GM21381 (cell line): ENCODE data around the gene PNMT.

Experiments
- ATAC-seq: cut with Tn5 transposase; IDR thresholded peaks from one replicate; pipeline ENCODE4 v1.9.1; 2021; ENCODE audit warnings: mild to moderate bottlenecking, moderate library complexity; ENCODE audit not compliant: unreplicated experiment

Gene PNMT

GRCh38 chr17:39652587-39653315 lies 15.5 kb upstream of the PNMT start:
- no peak for ATAC-seq

DNA sequence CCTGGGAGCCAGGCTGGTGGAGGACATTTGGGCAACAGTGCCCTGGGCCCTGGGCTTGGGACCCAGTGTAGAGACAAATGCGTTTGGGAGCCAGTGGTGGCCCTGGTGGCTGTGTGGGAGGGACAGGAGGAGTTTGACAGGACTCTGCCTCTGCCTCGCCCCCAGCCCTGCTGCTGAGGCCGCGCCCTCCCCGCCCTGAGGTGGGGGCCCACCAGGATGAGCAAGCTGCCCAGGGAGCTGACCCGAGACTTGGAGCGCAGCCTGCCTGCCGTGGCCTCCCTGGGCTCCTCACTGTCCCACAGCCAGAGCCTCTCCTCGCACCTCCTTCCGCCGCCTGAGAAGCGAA lies 15.0 kb upstream of the PNMT start:
- no peak for ATAC-seq

DNA sequence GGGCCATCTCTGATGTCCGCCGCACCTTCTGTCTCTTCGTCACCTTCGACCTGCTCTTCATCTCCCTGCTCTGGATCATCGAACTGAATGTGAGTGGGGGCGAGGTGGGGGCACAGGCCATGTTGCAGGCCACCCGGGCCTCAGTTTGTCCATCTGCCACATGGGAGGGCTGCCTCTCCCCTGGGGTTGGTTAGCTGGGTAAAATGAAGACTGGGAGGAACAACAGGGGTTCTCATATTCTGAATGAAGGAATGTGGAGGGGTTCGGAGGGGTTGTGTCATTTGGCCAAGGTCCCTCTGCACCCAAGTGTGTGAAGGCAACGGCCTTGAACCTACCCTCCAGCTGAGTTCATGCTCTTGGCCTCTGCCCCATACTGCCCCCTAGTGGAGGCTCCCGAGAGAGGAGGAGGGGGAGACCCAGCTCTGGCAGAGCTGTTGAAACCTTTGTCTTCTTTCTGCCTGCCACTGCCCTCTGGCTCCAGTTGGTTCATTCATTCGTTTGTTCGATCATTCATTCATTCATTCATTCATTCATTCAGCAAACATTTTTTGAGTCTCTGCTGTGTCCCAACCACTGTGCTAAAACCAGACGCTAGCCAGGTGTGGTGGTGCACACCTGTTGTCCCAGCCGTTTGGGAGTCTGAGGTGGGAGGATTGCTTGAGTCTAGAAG lies 14.5 kb upstream of the PNMT start:
- no peak for ATAC-seq

DNA sequence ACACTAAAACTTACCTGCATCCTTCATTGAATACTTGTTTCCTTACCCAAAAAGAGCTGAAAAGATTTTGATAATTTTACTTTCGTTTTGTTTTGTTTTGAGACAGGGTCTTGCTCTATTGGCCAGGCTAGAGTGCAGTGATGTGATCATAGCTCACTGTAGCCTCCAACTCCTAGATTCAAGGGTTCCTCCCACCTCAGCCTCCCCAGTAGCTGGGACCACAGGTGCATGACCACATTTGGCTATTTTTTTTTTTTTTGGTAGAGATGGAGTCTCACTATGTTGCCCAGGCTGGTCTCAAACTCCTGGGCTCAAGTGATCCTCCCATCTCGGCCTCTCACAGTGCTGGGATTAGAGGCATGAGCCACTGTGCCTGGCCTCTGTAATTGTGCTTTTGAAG lies 13.1 kb upstream of the PNMT start:
- no peak for ATAC-seq

- ATAC-seq = no peak
These were observed 9.9 kb upstream of the PNMT start for GRCh38 chr17:39658346-39658745.

DNA sequence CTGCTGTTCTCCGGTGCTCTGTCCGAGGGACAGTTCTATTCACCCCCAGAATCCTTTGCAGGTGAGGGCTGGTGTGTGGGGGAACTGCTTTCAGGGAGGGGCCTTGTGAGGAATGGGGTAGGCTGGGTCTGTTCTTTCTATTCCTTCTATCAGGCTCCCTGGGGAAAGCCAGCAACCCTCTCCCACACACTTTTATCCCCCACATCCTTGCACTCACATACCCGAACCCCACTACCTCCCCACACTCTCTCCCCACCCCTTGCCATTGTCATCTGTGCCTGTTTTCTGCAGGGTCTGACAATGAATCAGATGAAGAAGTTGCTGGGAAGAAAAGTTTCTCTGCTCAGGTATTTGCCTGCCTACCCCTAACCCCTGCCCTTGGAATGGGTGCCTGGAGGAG lies 9.5 kb upstream of the PNMT start:
- ATAC-seq = no peak

DNA sequence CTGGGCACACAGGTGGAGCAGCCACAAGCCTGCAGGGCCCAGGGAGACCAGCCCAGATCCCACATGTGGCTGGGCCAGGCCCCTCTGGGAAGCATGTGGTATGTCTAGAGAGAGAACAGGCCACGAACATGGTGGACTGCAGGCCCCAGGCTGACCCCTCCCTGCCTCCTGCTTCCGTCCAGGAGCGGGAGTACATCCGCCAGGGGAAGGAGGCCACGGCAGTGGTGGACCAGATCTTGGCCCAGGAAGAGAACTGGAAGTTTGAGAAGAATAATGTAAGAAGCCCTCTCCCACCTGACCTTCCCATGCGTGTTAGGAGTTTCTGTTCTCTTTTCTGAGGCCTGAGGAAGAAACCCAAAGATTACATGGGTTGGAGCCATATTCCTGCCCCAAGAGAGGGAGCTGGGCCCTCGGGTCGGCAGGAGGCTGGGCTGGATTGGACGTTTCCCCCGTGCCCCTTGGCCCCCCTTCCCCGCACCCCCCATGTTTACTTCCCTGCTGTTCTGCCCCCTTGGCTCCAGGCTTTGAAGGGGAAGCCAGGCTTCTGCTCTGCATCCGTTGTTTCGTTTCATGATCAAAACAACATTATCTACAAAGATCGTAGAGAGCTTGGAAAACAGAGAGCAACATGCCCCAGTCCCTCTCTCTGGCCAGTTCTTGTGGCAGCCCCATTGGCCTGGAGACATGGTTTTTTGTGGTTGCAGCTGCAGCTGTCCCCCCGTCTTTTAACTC lies 8.8 kb upstream of the PNMT start:
- no peak for ATAC-seq

GRCh38 chr17:39660011-39660360 lies 8.3 kb upstream of the PNMT start:
- ATAC-seq = no peak

DNA sequence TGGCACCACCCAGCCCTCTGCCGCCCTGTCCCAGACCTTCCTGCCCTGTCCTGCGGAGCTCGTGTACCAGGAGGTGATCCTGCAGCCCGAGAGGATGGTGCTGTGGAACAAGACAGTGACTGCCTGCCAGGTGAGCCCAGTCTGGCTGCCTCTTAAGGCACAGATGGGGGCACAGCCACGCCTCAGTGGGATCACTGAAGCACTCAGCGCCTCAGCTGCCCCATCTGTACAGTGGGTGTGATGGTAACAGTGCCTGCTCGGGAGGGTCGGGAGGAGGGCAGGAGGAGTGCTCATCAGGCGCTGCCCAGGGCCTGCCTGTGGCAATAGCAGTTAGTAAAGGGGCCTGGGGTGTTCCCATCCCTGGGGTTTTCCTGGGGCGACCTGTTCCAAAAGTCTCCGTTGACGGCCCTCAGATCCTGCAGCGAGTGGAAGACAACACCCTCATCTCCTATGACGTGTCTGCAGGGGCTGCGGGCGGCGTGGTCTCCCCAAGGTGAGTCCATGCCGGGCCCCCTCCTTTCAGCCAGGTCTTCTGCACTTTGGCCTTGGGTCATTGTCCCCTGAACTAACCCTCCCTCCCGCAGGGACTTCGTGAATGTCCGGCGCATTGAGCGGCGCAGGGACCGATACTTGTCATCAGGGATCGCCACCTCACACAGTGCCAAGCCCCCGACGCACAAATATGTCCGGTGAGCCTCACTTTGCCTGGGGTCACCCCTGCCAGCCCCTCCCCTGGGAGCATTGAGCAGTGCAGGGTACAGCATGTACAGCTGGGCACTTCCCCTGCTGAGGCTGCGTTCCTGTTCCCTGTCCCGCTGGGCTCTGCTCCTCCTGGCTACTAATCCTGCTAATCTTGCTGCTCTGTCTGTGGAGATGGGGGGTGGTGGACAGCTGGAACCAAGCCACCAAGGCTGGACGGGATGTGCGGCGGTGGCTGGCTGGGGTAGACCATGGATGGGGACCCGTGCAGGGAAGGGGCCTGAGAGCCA lies 7.6 kb upstream of the PNMT start:
- ATAC-seq = no peak

DNA sequence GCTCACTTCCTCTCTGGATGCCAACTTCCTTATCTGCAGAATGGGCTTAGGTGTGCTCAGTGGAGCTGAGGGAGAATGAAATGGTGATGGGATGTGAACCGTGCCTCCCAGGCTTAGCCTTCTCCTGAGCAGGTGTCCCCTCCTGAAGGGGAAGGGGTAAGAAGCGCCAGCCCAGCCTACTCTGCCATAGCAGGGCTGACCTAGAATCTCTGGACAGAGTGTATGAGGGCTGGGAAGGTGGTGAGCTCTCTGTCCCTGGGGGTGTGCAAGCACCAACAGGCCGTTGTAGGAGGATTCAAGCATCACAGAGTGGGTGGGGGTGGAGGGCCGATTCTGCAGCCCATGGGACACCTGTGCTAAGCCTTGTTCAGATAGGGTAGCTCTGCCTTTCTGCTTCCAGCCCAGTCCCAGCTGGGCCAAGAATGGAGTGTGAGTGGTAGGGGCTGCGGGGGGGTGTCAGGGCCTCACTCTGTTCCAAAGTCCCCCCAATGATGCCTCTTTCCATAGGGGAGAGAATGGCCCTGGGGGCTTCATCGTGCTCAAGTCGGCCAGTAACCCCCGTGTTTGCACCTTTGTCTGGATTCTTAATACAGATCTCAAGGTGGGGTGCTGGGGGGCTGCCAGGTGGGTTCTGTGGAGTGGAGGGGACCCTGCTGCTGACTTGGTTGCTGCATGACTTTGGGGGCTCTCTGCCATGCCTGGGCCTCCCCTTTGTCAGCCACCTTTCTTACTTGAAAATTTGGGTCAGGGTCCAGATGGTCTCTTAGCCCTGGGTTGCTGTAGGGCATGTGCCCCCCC lies 6.3 kb upstream of the PNMT start:
- ATAC-seq = no peak

GRCh38 chr17:39662551-39663339 lies 5.5 kb upstream of the PNMT start:
- ATAC-seq = no peak

DNA sequence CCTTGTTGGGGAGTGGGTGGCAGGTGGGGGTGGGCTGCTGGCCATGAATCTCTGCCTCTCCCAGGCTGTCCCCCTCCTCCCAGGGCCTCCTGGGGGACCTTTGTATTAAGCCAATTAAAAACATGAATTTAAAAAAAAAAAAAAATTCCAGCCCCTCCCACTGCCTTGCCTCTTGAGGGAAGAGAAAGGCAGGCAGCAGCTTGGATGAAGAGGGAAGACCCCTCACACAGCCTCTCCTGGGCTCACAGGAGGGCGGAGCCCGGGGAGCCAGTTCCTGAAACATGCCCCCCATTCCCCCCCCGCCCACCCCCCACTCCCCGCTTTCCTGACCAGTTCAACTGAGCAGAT lies 4.9 kb upstream of the PNMT start:
- ATAC-seq = no peak

- ATAC-seq = no peak
These were observed 4.3 kb upstream of the PNMT start for GRCh38 chr17:39663688-39664580.

DNA sequence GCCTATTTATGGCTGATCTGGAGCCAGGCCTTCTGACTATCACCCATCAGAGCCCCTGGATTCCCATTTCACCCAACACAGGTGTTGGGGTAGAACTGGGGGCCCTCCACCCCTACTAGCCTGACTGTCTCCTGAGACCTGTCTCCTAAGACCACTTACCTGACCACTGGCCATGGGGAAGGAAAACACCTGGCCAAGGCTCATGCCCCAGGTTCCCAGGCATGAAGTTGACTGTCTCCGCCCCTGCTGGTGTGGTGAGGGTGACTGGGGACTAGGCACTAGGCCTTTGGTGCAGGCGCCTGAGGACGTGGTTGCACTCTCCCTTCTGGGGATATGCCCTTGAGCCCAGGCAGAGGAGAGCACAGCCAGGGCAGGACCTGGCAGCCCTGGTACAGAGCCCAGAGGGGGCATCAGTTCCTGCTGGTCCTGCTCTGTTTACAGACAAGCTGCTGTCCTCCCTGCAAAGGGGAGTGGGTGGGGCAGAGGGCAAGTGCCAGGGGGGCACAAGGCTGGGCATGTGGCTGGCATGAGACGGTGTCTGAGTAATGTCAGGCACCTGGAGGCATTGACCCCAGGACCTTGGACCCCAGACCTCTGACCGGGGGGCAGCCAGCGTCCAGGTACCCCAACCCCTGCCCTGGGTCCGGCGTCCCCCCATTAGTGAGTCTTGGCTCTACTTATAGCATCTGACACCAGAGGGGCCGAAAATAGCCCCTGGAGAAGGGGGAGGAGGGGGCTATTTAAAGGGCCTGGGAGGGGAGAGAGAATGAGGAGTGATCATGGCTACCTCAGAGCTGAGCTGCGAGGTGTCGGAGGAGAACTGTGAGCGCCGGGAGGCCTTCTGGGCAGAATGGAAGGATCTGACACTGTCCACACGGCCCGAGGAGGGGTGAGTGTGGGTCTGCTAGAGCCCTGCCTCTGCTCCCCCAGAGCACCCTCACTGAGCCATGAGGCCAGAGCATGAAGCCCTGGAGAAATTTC lies 3.4 kb upstream of the PNMT start, which contains the start of gene TCAP:
TSS of gene TCAP (plus strand) at position 769 of the 981 bp plus-strand sequence. CDS start at position 780, 11 bp downstream.
- ATAC-seq = no peak

- ATAC-seq = no peak
These were observed 2.5 kb upstream of the PNMT start for GRCh38 chr17:39665642-39666224.

GRCh38 chr17:39666231-39666600 lies 2.0 kb upstream of the PNMT start:
- ATAC-seq = no peak
